ENCODE measurements around the gene SORCS2.

GRCh38 chr4:7590899-7591298 lies 398.6 kb downstream of the SORCS2 start:
- TF ChIP-seq CTCF (IDR thresholded peaks at IDR 0.05), result no peak
- no peak for TF ChIP-seq POLR2A (IDR thresholded peaks at IDR 0.05)

Data from Peyer's patch (tissue), 4 donors.